ENCODE results near the gene CHDH.

Gene CHDH

DNA sequence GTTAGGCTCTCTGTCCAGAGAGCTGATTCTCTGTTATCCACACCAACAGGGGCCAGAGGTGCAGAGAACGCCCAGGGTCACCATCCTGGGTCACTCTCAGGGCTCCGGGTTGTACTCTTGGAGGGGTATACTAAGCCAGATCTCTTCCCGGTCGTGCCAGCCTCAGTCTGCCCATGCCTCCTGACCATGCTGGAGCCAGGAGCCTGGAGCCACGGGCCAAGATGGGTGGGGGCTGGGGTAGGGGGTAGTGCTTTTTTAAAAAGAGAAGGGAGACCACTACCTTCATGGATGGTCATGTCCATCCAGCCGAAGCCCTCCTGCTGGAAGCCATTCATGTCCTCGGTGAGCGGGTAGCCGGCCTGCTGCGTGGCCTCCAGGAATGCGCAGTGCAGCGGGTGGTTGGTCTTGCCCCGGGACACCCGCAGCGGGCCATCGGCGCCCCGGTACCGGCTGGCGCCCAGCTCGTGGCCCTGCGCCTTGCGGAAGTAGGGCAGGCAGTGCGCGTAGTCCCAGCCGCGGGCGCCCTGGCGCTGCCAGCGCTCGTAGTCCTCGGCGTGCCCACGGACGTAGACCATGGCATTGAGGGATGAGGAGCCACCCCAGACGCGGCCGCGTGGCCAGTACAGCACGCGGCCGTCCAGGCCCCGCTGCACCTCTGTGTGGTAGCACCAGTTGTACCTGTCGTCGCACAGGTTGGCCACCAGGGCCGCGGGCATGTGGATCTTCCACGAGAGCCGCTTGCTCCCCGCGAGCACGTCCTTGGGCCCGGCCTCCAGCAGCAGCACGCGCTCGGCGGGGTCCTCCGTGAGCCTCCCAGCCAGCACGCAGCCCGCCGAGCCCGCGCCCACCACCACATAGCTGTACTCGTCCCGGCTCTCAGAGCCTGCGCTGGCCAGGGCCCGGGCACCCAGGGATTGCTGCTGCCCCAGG is 22.9 kb downstream of the CHDH start:
- no peak for DNase-seq

DNA sequence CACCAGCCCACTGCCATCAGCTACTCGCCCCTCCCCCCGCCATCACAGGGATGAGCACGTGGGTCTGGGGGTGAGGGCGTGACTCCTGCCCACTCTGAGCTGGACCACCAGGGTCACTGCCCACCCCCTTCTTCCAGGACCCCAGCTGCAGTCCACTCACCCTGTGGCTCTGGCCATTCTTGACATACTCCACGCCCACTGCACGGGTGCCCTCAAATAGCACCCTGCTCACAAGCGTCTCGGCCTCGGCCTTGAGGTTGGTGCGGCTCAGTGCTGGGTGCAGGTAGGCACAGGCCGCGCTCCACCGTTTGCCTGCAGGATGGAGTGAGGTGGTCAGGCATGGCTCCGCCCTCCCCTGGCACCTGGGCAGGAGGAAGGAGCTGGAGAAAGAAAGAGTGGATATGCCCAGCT is 23.9 kb downstream of the CHDH start:
- DNase-seq: no peak

DNA sequence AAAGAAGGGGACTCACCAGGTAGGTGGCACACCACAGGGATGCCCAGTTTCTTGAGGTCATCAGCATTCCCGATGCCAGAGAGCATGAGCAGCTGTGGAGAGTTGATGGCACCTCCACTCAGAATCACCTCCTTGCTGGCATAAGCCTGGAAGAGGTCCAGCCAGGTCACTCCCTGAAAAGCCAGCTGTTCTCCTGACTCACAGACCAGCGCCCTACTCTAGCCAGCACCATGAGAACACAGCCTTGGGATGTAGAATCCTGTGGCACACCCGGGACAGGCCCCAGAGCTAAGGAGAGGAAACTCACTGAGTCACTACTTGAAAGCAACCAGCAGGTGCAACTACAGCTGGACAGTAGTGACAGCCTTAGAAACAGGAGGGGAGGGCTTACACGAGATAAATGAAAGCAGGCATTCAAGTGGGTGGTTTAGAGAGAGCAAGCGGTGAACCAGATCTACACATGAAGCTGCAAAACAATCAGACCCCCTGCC is 24.5 kb downstream of the CHDH start:
- no peak for DNase-seq

DNA sequence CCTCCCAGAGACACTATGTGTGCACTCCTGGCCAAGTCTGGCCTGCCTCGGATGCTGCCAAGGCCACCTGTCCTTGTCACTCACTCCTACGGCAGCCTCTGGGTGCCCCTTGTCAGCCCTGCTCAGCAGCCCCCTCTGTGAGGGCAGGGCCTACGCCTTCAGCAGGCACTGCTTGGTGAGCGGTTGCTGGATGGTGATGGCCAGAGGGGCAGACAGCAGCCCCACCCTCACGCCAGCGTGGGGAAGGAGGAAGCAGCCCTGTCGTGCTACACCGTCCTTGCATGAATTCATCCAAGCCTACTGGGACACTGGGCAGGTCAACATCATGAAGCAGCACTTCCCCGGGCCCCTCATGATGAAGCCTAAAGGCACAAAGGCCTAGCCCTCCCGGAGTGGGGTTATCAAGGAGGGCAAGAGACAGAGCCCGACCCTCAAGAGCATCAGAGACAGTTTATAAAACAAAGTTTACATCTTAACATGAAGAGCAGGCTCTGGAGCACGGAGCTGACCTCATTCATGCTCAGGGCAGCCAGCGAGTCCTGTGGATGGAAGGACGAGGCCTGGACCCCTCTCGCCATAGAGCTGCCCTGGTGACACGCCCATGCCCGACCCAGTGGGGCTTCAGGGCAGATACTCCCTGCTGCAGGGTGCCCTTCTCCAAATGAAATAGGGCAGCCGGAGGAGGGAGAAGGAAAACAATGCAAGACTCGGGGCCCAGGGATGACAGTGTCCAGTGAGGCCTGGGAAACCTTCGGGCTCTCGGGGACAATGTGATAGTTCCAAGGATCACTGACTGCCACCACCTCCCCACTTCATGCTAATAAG is 25.3 kb downstream of the CHDH start:
- no peak for DNase-seq

DNA sequence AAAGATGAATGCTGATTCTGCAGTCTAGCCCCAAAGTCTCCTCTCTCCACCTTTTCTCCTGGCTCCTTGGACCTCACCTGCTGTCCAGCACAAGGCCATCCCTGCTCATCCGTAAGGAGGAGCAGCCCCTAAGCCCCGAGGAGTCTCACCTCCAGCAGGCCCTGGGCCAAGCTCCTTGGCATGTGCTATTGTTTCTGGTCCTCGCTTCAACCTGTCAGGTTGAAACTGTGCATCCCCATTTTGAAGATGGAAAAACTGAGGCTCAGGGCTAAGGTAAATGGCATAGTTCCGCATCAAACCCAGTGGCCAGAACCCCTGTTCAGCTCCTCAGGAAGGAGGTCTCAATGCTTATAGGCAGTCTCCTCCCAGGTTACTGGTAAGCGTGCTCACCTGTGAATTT is 26.1 kb downstream of the CHDH start:
- DNase-seq: no peak

DNA sequence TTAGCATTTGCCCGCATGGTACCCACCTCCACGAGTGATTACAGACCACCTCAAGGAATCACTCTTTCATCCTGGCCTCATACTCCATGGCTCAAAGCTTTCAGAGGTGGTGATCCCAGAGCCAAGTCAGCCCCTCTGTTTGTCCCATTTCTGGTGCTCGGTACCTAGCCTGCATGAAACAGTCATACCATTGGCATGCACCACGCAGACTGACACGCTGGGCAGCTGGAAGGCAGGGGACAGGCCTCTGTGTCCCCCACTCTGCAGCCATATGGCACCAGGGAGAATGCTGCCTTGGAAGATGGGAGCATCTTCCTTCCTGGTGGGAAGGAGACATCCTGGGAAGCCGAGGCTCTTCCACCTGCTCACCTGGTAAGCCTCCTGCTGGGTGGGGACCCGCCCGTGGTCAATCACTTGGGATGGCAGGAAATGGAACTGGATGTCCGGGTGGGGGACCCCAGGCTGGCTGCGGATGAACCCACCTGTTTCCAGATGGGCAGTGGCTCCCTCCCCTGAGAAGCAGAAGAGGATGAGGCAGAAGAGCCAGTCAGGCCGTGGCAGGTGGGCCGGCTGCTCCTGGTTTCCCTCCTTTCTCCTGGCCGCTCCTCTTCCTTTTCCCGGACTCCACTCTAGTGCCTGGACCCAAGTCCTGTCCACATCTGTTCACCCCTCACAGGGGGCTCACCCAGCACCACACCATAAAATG is 26.9 kb downstream of the CHDH start:
- no peak for DNase-seq

DNA sequence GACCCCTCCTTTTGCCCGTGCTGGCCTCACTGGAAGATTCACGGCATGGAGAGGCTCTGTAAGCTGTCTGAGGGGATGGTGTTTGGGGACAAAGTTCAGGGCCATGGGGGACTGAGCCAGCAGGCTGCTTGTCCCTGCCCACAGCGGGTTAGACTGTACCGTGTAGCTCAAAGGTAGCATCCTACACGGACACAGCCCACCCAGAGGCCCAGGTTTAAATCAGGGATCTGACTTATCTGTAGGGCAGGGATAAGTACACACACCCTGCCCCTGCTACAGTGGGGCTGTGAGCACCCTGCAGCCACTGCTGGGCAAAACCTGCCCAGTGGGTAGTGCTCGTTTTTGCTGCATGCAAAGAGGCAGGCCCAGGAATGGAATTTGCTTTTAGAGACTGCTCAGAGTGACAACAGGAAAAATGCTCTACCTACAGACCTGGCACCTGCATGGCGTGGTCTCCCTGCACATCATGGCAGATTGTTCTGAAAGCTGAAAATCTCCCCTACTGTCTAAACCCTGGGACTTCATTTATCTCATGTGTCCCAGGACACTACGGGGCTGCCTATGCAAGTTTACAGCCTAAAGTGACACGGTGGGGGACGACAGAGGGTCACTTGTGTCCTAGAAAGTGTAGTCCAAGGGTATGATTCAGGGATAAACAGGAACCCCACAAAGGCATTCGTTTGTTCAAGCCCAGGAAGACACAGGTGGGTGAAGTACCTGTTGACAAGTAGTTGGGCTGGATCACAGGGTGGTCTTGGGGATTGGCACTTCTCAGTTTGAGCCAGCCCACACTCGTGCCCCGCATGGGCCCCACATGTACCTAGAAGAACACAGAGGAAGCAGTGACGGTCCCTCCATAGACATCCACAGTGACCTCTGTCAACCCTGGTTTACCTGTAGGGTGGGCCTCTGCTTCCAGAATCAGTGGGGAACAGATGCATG is 27.7 kb downstream of the CHDH start:
- DNase-seq: no peak

DNA sequence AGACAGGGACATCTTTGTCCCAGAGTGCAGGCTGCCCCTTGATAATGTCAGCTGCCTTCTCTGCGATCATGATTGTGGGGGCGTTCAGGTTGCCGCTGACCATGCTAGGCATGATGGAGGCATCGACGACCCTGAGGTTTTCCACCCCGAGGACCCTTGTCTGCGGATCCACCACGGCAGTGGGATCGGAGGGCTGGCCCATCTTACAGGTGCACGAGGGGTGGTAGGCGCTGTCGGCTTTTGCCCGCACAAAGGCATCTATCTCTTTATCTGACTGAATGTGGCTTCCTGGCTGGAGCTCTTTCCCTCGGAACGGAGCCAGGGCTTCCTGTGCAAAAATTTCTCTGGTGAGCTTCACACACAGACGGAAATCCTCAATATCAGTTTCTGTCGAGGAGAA is 28.4 kb downstream of the CHDH start:
- DNase-seq: no peak

DNA sequence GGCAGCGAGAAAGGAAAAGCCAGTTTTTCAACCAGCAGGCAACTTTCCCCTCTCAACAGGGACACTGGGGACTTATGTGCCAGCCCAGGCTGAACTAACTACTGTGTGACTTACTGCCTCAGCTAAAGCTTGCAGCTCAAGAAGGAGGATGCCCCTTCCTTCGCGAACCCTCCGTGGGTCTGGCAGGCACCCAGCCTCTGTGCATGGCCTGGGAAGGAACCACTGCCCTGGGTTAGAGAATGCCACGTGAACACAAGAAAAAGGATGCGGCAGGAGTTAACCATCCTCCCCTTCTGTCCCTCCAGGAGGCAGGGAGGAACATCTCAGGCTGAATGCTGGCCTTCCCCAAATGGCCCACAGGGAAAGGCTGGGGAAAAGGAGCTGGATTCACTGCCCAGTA is 29.0 kb downstream of the CHDH start:
- DNase-seq: no peak

DNA sequence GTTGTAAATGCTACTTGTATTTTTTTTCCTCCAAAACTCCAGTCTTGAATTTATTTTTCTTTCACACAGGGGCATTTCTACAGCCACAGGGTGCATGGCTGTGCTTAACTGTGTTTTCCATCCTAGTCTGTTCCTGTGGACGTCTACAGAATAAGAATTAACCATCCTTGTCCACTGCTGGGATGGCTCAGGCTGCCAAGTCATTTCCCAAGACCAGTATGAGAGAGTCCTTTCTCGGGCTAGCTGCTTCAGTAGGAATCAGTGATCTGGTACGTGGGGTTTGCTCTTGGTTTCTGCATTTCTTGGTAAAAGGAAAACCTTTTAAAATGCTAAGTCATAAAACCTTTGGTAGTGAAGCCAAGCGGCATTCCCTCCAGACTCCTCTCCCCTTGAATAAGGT is 29.8 kb downstream of the CHDH start:
- DNase-seq: no peak

DNA sequence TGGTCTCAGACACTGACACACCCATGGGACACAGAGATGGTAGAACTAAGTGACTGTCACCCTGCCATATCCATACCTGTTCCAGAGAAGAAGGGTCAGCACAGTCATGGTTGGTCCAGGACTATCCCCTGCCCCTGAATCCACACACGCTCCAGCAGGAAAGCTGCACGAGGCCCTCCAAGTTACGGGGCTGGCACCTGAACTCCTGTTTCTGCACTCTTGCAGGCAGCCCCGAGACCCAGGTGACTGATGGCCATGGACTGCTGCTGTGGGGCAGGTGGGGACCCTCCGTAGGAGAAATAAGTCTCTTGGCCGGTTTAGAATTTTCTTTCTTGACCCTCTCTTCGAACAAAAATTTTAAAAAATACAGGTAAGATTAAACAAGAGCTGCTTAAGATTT is 30.6 kb downstream of the CHDH start:
- no peak for DNase-seq

DNA sequence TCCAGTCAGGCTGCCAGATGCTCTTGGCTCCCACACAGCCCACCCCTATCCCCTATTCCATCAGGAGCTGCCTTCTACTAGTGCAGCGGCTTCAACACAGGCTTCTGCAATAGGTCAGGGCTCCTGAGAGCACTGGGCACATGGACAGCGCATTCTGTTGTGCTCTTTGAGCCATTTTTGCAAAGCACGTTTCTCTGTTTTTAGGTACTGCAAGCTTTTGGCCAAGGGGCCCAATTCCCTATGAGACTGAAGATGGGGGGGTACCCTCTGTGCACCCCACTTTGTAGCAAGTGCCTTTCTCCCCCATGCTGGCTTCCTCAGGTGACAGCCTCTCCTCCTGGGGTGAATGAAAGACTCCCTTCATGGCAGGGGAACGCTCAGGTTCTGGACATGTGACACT is 31.2 kb downstream of the CHDH start:
- no peak for DNase-seq

DNA sequence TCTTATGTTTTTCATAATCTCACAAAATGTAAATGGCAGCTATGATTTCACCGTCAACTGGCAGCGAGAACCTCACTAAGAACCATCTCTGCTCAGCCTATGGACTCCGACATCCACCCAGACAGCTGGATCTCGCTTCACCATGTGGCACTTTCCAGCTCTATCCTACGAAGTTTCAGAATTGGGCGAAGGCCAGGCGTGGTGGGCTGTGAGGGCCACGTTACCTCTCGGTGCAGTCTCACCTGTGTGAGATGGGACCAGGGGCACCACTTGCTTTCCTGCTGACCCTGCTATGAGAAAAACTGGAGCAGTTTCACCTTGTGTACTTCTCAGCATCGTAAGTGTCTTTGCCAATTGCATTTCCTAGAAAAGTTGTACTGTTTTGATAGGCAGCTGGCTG is 32.3 kb downstream of the CHDH start:
- DNase-seq: no peak

DNA sequence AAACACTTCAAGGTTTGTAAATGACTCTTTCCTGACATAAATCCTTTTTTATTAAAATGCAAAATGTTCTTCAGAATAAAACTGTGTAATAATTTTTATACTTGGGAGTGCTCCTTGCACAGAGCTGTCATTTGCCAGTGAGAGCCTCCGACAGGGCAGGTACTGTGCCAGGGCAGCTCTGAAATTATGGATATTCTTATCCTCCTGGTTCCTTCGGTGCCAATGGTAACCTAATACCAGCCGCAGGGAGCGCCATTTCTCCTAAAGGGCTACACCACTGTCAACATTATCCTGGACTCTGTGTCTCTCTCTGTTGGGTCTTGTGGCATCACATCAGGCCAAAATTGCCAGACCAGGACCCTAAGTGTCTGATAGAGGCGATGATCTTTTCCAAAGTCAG is 33.0 kb downstream of the CHDH start:
- no peak for DNase-seq

DNA sequence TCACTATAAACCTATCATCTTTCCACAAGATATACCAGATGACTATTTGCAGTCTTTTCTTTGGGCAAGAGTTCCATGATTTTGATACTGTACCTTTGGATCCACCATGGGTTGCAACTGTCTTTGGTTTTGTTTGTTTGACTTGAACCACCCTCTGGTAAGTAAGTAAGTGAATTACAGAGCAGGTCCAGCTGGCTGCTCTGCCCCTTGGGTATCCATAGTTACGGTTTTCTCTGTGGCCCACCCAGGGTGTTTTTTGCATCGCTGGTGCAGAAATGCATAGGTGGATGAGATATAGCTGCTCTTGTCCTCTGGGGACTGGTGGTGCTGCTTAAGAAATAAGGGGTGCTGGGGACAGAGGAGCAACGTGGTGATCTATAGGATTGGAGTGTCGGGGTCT is 33.8 kb downstream of the CHDH start:
- DNase-seq: no peak

DNA sequence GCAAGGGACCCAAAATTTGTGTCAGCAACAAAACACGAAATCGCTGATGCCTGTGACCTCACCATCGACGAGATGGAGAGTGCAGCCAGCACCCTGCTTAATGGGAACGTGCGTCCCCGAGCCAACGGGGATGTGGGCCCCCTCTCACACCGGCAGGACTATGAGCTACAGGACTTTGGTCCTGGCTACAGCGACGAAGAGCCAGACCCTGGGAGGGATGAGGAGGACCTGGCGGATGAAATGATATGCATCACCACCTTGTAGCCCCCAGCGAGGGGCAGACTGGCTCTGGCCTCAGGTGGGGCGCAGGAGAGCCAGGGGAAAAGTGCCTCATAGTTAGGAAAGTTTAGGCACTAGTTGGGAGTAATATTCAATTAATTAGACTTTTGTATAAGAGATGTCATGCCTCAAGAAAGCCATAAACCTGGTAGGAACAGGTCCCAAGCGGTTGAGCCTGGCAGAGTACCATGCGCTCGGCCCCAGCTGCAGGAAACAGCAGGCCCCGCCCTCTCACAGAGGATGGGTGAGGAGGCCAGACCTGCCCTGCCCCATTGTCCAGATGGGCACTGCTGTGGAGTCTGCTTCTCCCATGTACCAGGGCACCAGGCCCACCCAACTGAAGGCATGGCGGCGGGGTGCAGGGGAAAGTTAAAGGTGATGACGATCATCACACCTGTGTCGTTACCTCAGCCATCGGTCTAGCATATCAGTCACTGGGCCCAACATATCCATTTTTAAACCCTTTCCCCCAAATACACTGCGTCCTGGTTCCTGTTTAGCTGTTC is 34.9 kb downstream of the CHDH start:
- no peak for DNase-seq

DNA sequence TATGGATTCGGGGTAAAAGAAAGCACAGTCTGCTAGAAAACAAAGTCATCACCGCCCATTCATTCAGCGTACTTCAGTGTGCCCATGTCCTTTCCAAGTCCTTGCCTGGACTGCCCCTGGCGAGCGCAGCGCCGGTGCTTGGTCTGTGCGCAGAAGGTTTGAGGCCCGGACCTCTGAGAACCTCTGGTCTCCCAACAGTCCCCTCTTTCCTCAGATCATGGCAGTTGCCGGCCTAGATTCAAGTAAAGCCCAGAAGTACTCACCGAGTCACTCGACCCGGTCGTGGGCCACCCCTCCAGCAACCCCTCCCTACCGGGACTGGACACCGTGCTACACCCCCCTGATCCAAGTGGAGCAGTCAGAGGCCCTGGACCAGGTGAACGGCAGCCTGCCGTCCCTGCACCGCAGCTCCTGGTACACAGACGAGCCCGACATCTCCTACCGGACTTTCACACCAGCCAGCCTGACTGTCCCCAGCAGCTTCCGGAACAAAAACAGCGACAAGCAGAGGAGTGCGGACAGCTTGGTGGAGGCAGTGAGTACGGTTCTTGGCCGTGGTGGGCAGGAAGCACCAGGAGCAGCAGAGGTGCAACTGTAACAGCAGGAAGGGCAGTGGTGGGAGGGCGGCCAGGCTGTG is 36.3 kb downstream of the CHDH start:
- DNase-seq: no peak

DNA sequence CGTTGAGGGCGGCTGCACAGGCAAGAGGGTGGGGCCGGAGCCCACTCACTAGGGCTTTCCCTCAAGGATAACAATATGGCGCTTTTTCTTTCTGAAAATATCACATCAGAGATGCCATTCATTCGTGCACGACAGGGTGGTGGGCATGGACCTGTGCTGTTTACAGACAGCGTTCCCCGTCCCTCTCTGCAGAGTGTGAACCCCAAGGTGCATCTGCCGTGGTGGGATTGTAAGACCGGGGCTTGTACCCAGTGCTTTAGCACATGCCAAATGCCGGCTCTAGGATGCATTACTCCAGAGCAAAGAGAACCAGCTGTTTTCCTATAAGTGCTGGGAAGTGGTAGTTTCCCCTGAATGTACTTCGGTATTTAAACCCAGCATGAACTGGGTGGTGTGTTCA is 37.0 kb downstream of the CHDH start:
- no peak for DNase-seq

DNA sequence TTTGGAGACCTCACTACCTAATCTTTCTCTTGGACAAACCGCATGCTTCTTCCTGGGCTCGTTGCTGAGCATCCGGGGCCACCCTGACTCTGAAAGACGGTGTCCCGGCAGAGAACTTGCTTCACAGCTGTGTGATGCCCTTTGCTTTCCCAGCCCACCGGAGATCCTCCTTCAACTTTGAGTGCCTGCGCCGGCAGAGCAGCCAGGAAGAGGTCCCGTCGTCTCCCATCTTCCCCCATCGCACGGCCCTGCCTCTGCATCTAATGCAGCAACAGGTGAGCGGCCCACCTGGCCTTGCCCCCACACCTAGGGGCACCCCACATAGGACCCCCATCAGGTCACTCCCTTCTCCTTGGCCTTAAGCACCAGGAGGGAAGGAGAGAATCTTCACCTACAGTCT is 37.7 kb downstream of the CHDH start:
- no peak for DNase-seq

DNA sequence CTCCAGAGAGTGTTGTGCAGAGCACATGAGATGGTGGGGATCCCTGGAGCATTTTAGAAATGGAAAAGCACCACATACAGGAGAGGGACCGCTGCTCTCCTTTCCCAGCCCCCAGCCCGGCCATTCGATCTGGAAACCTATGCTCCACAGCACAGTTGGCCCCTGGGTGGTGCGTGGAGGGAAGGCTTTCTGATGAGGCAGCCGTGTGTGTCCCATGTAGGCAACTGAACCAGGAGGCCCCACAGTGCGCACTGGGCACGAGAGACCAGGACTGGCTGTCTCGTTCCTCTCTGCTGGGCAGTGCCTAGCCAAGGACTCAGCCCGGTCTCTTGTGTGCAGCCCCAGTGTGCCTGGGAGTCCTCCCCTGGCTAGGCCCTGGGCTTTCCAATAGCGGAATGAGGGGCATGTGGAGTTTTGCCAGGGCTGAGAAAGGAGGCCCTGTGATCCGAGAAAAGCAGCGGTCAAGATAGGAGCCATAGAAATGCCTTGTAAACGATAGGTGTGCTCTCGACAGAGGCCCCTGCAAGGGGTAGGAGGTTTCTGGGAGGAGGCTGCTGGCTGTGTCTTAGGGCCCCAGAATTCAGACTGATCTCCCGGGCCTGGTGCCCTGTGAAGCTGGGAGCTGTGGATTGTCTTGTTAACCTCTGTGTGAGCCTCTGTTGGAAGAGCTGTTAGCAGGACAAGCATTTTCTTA is 39.0 kb downstream of the CHDH start:
- no peak for DNase-seq

Measured in amniotic stem cell (primary cell).